LNCaP clone FGC (cell line): ENCODE results near the gene C5orf63.

Experiments used
- DNase-seq: peaks from one replicate; pipeline ENCODE4 v3.0.0-alpha.2; 2011; ENCODE audit warnings: low read depth
- H3K4me3 ChIP-seq: 2 replicates; pipeline ENCODE4 v1.5.1; 2011; ENCODE audit warnings: mild to moderate bottlenecking, low read depth, low read length, control low read depth
- TF ChIP-seq, protein P1 (sequence below): IDR thresholded peaks from 2 replicates; pipeline ENCODE4 v1.5.1; 2012; ENCODE audit warnings: mild to moderate bottlenecking; ENCODE audit not compliant: control insufficient read depth, insufficient read depth; ENCODE audit errors: extremely low read depth

C5orf63 gene

DNA sequence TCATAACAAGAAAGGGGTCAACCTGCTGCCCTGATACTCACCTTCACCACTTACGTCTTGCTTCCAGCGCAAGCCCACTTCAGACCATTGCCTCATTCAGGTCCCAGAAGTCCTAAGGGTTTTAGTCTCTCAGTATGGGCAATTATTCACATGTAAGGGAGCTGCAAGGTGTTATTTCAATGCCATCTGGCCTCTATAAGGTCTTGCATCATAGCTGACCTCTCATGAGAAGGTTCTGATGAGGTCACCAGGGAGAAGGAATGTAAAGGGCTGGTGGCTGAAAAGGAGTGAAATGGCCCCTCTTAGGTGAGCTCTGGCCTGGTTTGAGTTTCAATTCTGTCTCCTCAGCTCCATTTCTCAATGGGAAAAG, 41.5 kb downstream of the C5orf63 start:
- TF ChIP-seq, protein P1, sequence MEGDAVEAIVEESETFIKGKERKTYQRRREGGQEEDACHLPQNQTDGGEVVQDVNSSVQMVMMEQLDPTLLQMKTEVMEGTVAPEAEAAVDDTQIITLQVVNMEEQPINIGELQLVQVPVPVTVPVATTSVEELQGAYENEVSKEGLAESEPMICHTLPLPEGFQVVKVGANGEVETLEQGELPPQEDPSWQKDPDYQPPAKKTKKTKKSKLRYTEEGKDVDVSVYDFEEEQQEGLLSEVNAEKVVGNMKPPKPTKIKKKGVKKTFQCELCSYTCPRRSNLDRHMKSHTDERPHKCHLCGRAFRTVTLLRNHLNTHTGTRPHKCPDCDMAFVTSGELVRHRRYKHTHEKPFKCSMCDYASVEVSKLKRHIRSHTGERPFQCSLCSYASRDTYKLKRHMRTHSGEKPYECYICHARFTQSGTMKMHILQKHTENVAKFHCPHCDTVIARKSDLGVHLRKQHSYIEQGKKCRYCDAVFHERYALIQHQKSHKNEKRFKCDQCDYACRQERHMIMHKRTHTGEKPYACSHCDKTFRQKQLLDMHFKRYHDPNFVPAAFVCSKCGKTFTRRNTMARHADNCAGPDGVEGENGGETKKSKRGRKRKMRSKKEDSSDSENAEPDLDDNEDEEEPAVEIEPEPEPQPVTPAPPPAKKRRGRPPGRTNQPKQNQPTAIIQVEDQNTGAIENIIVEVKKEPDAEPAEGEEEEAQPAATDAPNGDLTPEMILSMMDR = no peak

DNA sequence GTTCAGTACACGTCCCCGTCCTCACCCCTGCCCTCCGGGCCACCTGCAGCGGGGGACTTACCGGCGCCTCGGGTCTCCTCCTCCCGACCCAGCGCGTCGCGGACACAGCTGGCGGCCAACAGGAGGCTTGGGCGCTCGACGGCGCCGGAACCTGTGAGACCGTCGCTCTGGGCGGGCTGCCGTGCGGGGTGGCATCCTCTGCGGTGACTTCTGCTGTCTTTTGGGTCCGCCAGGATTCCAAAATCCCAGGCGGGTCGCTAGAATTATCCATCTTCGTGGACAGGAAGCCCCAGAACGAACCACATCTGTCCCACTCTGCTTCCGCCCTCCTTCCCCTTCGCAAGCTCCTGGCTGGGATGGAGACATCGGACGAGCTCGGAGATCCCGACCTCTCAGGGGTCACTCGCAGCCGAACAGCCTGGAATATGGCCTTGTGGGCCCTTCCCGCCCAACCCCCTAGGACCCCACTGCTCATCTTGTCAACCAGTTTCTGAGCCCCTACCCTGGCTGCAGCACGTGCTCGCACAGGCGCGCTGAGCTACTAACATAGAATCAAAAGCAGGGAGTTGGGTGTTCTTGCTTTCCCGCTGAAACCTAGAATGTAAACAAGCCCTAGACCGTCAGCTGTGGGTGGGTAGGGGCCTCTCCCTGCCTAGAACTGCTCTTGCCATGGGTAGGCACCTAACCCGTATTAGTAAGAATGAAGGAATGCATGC, 42.0 kb downstream of the C5orf63 start:
- H3K4me3 ChIP-seq = peak overlapping the region; percentile 84
- TF ChIP-seq, protein P1 = no peak
- no peak for DNase-seq

More for the DNA sequence above, 41.5 kb downstream of the C5orf63 start:
- no peak for DNase-seq
- H3K4me3 ChIP-seq = no peak overlapping the region

DNA sequence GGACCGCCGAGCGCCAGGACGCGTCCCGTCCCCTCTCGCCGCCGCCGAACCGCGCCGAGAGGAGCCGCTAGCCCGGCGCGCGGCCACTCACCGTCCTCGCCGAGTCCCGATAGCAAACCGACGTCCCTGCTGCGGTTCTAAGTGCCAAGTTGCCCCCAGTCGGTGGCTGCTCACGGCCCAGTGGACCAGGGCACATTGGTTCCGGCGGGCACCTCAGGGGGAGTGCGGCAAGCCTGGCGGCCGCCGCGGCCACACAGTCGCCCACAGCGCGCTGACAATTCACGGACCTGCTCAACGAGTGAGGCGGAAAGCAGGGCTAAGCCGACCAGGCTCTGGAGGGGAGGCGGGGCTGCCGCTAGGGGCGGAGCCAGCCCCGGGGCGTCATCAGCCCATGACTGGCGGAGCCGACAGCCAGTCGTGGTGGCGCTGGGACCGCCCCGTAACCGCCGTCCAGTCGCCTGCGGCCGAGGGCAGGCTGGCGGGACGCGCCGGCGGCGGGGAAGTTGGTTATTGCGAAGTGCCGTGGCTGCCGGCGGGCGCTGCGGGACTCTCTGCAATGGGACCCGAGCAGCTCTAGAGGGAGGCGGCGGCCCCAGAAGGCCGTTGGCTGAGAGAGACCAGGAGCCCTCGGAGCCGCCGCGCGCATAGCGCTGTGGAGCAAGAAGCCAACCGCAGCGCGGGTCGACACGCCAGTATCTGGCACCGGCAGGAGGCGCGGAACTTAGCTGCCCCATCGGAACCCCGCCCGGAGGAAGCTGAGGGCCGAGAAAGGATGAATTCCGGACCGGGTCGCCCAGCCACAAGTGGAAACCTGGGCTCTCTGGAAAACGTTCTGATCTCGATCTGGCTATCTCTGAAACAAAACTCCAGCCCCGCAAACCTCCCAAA, 42.8 kb downstream of the C5orf63 start, which contains the start of gene MARCHF3:
Gene MARCHF3, minus strand, starts transcription at position 300 of the 888 bp plus-strand sequence. CDS start 112,387 bp downstream, outside the sequence.
- peak within 1 kb of the TSS; percentile 84 for H3K4me3 ChIP-seq
- TF ChIP-seq, protein P1 = peak; percentile 38
- DNase-seq = peak; percentile 87

DNA sequence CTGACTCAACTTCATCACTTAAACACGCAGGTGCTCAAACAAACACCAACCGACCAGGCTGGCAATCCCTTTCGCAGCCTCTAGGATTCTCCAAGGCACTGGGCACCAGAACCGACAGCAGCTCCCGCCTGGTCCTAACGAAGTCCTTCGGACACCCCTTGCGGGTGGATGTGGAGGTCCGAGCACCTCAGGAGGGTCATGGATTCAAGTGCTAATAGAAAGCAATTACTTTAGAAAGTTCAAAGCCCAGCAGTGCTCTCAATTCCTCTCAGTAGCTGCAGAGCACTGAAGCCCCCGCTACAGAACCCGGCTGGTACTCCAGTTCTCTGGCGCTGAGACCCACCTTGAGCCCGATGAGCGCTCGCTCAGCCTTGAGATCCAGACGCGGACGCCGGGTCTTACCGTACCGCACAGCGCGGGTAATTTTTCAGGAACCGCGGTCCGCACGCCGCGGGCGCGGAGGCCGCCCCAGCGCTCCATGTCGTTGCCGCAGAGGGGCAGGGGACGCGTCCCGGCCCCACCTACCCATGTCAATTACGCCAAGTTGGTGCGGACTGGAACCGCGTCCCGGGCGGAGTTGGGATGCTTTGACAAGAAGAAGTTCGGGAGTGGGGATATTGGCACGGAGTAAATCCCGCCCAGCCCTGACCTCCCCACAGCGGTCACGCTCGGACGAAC, 43.6 kb downstream of the C5orf63 start:
- peak; percentile 51 for DNase-seq
- TF ChIP-seq, protein P1 = 0 out of 2 replicates have a peak, but pooled peaks have one; percentile 19
- H3K4me3 ChIP-seq = peak overlapping the region; percentile 84

DNA sequence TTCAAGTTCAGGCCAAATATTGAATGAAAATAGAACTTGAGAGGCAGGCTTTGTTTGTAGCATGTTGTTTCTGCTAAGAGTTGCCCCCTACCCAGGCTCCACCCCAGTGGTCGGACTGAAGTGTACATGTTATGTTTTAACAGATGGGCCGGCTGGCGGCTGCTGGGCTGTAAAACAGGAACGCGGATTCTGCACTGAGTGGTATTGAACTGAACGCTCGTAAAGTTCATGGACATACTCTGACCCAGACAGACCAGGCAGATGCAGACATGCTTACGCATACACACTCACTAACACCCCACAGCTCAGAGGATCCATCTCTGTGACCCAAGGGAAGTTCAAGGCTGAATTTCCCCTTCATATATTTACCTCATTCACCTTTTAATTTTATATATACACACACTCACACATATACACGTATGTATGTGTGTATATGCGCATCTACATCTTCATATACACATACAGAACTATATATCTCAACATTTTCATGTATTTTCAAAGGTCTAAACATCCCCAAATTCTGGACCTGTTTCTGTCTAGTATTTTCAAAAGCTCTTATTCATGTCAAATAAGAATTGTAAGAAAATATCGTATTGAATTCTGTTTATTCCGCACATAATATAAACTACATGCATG, 44.4 kb downstream of the C5orf63 start:
- DNase-seq = no peak
- TF ChIP-seq, protein P1 = no peak
- peak overlapping the region; percentile 84 for H3K4me3 ChIP-seq

DNA sequence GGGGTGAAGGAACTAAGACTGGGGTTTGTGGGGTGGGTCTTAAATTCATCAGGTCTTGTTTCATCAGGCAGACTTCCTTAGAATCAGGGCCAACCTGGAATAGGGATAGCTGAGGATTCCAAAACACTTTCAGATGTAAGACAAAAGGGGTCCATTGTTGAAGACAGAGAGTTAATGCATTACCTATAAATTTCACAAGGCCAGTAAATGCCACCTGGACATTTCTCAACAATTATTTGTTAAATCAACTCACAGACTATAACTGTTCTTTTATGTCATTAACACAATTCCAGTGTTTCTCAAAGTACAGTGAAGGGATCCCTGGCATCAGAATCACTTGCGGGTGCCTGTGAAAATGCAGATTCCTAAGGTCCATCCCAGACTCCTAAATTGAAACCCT, 45.8 kb downstream of the C5orf63 start:
- no peak for DNase-seq
- TF ChIP-seq, protein P1 = no peak
- H3K4me3 ChIP-seq = no peak overlapping the region
